ENCODE data around the gene SLC25A34.

Gene SLC25A34

GRCh38 chr1:15714406-15715136 is 21.5 kb upstream of the SLC25A34 start:
- DNase-seq, result no peak

GRCh38 chr1:15717418-15718125 is 18.5 kb upstream of the SLC25A34 start:
- DNase-seq, result no peak

GRCh38 chr1:15718199-15718601 is 17.9 kb upstream of the SLC25A34 start:
- DNase-seq, result no peak

GRCh38 chr1:15719381-15720120 is 16.5 kb upstream of the SLC25A34 start:
- no peak for DNase-seq

GRCh38 chr1:15720861-15721260 is 15.2 kb upstream of the SLC25A34 start:
- no peak for DNase-seq

- no peak for DNase-seq
Observed at GRCh38 chr1:15722411-15722810, 13.6 kb upstream of the SLC25A34 start.

GRCh38 chr1:15722836-15723532 is 13.1 kb upstream of the SLC25A34 start:
- DNase-seq, result no peak

GRCh38 chr1:15723631-15724246 is 12.3 kb upstream of the SLC25A34 start:
- no peak for DNase-seq

GRCh38 chr1:15724949-15725880 is 10.8 kb upstream of the SLC25A34 start:
- DNase-seq, result no peak

- DNase-seq, result no peak
Observed at GRCh38 chr1:15726508-15726907, 9.6 kb upstream of the SLC25A34 start.

- DNase-seq, result no peak
Observed at GRCh38 chr1:15727021-15727420, 9.0 kb upstream of the SLC25A34 start.

- no peak for DNase-seq
Observed at GRCh38 chr1:15727424-15727823, 8.6 kb upstream of the SLC25A34 start.

GRCh38 chr1:15727866-15728534 is 8.1 kb upstream of the SLC25A34 start:
- DNase-seq, result no peak

- no peak for DNase-seq
Observed at GRCh38 chr1:15728937-15729657, 7.0 kb upstream of the SLC25A34 start.

- DNase-seq, result no peak
Observed at GRCh38 chr1:15730423-15730822, 5.6 kb upstream of the SLC25A34 start.

- no peak for DNase-seq
Observed at GRCh38 chr1:15730936-15731335, 5.1 kb upstream of the SLC25A34 start.

- DNase-seq, result no peak
Observed at GRCh38 chr1:15731735-15732685, 4.0 kb upstream of the SLC25A34 start.

GRCh38 chr1:15732686-15733081 is 3.4 kb upstream of the SLC25A34 start:
- no peak for DNase-seq

- no peak for DNase-seq
Observed at GRCh38 chr1:15733218-15733725, 2.8 kb upstream of the SLC25A34 start.
